ENCODE data around the gene SRXN1.

Gene SRXN1

DNA sequence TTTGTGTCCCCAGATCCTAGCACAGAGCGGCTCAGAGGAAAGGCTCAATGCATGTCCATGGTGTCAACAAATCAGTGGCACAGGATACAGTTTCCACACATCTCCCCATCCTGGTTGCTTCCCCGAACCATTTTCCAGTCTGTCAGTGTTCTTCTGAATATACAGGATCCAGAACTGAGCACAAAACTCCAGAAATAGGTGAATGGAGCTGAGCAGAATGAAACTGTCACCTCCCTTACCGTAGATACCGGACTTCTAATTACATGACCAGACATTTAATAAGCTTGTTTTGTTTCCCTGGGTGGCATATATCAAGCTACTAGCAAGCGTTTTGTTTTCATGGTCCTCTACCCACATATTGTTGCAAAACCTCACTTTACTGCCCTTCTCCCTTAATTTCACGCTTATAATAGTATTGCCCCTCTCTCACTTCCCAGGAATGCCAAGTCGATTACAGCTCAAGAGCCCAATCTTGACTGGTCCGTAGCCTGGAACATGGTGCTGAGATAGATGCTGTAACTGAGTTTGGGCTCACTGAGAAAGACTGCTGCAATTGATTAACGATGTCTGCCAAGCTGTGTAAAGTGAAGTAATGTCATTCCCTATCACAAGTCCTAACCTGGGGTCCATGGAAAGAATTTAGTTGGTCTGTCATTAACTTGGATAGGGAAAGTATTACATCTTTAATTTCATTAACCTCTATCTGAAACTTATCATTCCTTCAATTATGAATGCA is 34.6 kb upstream of the SRXN1 start:
- H3K4me3 ChIP-seq (ENCODE audit: low read depth, low read length), result no peak overlapping the region
- TF ChIP-seq, protein P1, sequence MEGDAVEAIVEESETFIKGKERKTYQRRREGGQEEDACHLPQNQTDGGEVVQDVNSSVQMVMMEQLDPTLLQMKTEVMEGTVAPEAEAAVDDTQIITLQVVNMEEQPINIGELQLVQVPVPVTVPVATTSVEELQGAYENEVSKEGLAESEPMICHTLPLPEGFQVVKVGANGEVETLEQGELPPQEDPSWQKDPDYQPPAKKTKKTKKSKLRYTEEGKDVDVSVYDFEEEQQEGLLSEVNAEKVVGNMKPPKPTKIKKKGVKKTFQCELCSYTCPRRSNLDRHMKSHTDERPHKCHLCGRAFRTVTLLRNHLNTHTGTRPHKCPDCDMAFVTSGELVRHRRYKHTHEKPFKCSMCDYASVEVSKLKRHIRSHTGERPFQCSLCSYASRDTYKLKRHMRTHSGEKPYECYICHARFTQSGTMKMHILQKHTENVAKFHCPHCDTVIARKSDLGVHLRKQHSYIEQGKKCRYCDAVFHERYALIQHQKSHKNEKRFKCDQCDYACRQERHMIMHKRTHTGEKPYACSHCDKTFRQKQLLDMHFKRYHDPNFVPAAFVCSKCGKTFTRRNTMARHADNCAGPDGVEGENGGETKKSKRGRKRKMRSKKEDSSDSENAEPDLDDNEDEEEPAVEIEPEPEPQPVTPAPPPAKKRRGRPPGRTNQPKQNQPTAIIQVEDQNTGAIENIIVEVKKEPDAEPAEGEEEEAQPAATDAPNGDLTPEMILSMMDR (conservative IDR thresholded peaks at IDR 0.05; ENCODE audit: low read depth, low read length), result no peak
- DNase-seq (ENCODE audit: low read depth), result no peak

DNA sequence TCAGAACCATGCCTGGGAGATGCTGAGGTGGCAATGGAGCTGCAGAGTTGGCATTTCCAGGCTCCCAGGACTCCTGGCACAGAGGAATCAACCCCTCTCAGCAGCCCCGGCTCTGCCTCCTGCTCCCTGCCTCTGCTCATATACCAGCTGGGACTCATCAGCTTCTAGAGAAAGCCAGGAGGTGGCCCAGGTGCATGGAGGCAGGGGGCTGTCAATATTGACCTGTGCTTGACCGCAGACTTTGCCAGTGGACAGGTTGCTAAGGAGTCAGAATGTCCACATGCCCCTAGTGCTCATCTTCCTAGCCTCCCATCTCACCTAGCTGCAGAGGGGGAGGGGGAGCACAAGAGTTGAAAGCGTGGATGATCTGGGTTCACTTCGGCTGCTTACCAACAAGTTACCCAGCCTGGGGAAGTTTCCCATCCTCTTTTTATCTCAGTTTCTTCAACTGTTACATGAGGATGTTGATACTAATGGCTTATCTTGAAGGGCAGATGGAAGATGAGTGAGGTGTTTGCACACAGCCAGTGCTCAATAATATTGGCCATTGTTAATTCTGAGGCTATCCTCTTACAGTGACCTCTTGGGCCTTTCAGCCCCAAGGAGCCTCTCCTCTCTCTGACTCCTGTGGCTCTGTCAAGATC is 31.8 kb upstream of the SRXN1 start:
- TF ChIP-seq, protein P1 (conservative IDR thresholded peaks at IDR 0.05; ENCODE audit: low read depth, low read length), result no peak
- no peak for DNase-seq (ENCODE audit: low read depth)
- H3K4me3 ChIP-seq (ENCODE audit: low read depth, low read length), result no peak overlapping the region

GRCh38 chr20:682123-682522 is 29.1 kb upstream of the SRXN1 start:
- H3K4me3 ChIP-seq (ENCODE audit: low read depth, low read length), result no peak overlapping the region
- TF ChIP-seq, protein P1 (conservative IDR thresholded peaks at IDR 0.05; ENCODE audit: low read depth, low read length), result no peak
- no peak for DNase-seq (ENCODE audit: low read depth)

GRCh38 chr20:680638-681187 is 27.7 kb upstream of the SRXN1 start:
- DNase-seq (ENCODE audit: low read depth), result no peak
- H3K4me3 ChIP-seq (ENCODE audit: low read depth, low read length), result no peak overlapping the region
- TF ChIP-seq, protein P1 (conservative IDR thresholded peaks at IDR 0.05; ENCODE audit: low read depth, low read length), result no peak

DNA sequence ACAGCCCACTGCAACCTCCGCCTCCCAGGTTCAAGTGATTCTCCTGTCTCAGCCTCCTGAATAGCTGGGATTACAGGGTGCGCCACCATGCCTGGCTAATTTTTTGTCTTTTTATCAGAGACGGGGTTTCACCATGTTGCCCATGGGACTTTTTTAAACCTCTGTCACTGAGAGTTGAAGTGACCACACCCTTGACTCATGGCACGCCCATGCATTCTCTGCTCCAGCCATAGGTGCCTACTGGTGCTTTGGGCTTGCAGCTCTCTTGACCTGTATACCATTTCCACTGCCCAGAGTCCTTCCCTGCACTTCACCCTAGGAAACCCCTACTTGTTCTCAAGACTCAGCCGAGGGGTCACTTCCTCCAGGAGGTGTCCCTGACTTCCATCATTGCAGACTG is 25.0 kb upstream of the SRXN1 start:
- TF ChIP-seq, protein P1 (conservative IDR thresholded peaks at IDR 0.05; ENCODE audit: low read depth, low read length), result no peak
- H3K4me3 ChIP-seq (ENCODE audit: low read depth, low read length), result no peak overlapping the region
- DNase-seq (ENCODE audit: low read depth), result no peak

DNA sequence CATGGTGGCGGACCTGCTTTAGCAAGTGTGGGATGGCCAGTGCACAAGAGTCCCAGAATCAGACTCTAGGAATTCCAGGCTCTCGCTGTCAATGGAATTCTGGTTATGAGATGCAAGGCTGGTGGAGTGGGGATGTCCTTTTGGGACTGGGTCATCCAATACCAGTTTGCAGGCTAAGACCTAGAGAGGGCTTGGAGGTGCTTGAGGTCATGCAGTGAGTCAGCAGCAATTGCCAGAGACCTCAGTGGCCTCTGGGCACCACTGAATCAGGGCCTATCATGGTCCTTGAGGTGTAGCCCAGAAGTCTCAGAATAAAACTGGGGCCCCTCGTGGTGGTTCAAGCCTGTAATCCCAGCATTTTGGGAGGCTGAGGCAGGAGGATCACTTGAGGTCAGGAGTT is 24.0 kb upstream of the SRXN1 start:
- DNase-seq (ENCODE audit: low read depth), result no peak
- TF ChIP-seq, protein P1 (conservative IDR thresholded peaks at IDR 0.05; ENCODE audit: low read depth, low read length), result no peak
- no peak overlapping the region for H3K4me3 ChIP-seq (ENCODE audit: low read depth, low read length)
